GM21360 (cell line): ENCODE results near the gene ZNF260.
A peak's percentile ranks its signal among the peaks of the same experiment; 100 is the strongest.
"Not testable (repeated sequence)": the region's sequence is repeated elsewhere in the genome, so short reads cannot be mapped to it uniquely, and the experiment has no call there.

Experiments
- ATAC-seq: cut with Tn5 transposase; IDR thresholded peaks from one replicate; pipeline ENCODE4 v1.9.1; 2021; ENCODE audit warnings: mild to moderate bottlenecking, moderate library complexity; ENCODE audit not compliant: unreplicated experiment

The ZNF260 gene

GRCh38 chr19:36490846-36491245, 37.2 kb downstream of the ZNF260 start:
- not testable (repeated sequence) for ATAC-seq

- peak; percentile 51 for ATAC-seq
These were observed 38.1 kb downstream of the ZNF260 start for GRCh38 chr19:36489920-36490415.

DNA sequence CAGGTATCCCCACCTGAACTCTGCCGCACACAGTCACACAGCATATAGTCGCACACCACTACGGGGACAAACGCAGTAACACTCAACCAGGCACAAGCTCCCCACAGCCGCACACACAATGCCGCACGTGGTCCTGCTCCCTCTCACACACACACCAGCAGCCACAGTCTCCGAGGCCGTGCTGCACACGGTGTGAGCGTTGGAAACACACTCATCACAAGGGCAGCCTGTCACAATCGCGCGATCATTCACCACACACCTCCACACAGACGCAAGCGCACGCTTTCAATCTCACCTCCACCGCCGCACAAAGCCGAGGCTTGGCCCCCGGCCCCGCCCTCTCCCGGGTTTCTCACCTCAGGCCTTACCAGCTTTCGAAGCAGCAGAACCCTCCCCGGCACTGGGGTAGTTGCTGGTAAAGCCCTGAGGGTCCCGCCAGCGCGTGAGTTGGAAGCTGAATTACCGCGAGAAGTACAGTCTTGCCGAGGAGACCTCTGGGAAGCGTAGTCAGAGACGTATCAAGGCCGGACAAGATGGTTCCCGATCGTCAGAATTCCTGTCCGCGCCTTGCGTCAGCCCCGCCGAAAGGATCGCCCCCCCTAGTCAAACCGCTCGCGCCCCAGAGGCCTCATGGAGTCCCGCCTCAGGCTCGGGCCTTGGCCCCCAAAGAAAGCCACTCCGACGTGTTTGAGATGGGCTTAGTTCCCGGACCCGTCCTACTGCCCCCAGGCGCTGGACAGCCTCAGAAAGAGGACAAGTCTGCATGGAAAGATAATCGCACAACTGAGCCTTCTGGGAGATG, 38.8 kb downstream of the ZNF260 start, which contains the start of gene ZNF566:
Gene ZNF566 (minus strand): TSS at position 444 of the 802 bp plus-strand sequence. CDS start 13,004 bp downstream, outside the sequence.
- ATAC-seq: peak; percentile 85

DNA sequence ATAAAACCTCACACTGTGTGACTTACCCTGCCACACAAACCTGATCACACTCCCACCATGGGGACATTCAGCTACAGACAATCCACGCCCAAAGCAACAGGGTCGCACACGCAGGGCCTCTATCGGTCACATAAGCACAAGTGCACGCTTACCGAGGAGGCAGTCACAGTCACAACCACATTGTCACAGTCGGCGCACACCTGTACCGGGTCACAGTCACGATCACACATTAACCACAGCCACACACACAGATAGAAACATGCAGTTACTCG, 39.3 kb downstream of the ZNF260 start:
- ATAC-seq: peak; percentile 21

- ATAC-seq: no peak
These were observed 39.8 kb downstream of the ZNF260 start for GRCh38 chr19:36488118-36488845.

DNA sequence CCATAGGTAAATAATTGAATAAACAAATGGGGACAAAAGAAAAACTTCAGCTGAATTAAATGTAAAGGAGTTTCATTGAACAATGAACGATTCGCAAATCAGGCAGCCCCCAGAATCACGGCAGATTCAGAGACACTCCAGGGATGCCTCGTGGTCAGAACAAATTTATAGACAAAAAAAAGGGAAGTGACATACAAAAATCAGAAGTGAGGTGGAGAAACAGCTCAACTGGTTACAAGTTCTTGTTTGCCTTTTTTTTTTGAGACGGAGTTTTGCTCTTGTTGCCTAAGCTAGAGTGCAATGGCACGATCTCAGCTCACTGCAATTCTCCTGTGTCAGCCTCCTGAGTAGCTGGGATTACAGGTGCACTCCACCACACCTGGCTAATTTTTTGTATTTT, 44.4 kb downstream of the ZNF260 start:
- no peak for ATAC-seq

DNA sequence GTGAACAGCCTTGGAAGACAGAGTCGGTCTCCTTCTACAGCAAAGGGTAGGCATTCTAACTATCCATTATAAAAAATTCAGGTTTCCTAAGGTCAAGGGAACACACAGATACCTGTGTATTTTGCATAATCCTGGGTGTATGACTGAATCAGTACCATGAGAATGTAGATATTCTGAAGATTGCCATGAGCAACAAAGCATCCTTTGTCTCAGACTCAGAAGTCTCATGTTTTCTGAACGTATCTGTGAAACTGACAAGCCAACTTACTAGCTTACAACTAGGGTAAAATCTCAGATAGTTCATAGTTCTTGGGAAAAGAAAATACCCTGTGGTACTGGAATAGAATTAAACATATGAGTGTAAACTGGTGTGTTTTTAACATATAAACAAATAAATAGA, 45.2 kb downstream of the ZNF260 start:
- ATAC-seq: no peak
